WTC11 (cell line): ENCODE measurements around the gene TAS1R2.

Experiments
- MXD4 ChIP-seq: fragments of 250-450 bp; sonication (Bioruptor Pico); IDR thresholded peaks from 2 replicates; pipeline ENCODE4 v1.8.0; 2021; ENCODE audit warnings: mild to moderate bottlenecking, moderate library complexity, borderline replicate concordance
- NR2C2 ChIP-seq: sonication (generic); formaldehyde crosslinking; IDR thresholded peaks from 2 replicates; pipeline ENCODE4 v1.8.0; 2022; ENCODE audit warnings: mild to moderate bottlenecking, missing genetic modification reagents
- RELA ChIP-seq: sonication (generic); formaldehyde crosslinking; IDR thresholded peaks from 2 replicates; pipeline ENCODE4 v1.8.1; 2022; ENCODE audit warnings: missing genetic modification reagents, mild to moderate bottlenecking, borderline replicate concordance
- SMAD3 ChIP-seq: sonication (generic); formaldehyde crosslinking; IDR thresholded peaks from 2 replicates; pipeline ENCODE4 v1.8.0; 2022; ENCODE audit warnings: missing genetic modification reagents, mild to moderate bottlenecking, borderline replicate concordance
- SP1 ChIP-seq: sonication (generic); formaldehyde crosslinking; conservative IDR thresholded peaks from 2 replicates; pipeline ENCODE4 v1.8.1; 2022; ENCODE audit warnings: missing genetic modification reagents
- TCF7 ChIP-seq: sonication (generic); formaldehyde crosslinking; IDR thresholded peaks from 2 replicates; pipeline ENCODE4 v1.8.0; 2022; ENCODE audit warnings: mild to moderate bottlenecking, low read depth, missing genetic modification reagents, moderate library complexity
- TEAD1 ChIP-seq: sonication (generic); formaldehyde crosslinking; IDR thresholded peaks from 2 replicates; pipeline ENCODE4 v1.8.0; 2022; ENCODE audit warnings: mild to moderate bottlenecking, missing genetic modification reagents
- ZNF232 ChIP-seq: sonication (generic); formaldehyde crosslinking; IDR thresholded peaks from 2 replicates; pipeline ENCODE4 v1.8.0; 2022; ENCODE audit warnings: mild to moderate bottlenecking, missing genetic modification reagents
- TF ChIP-seq, protein P1 (sequence below): fragments of 200-600 bp; IDR thresholded peaks from 2 replicates; pipeline ENCODE4 v1.8.0; 2022; ENCODE audit warnings: antibody characterized with exemption
- TF ChIP-seq, protein P2 (sequence below): sonication (generic); formaldehyde crosslinking; conservative IDR thresholded peaks from 2 replicates; pipeline ENCODE4 v1.8.1; 2022; ENCODE audit warnings: mild to moderate bottlenecking, missing genetic modification reagents
- TF ChIP-seq, protein P3 (sequence below): sonication (generic); formaldehyde crosslinking; IDR thresholded peaks from 2 replicates; pipeline ENCODE4 v1.8.0; 2022; ENCODE audit warnings: missing genetic modification reagents
- TF ChIP-seq, protein P4 (sequence below): sonication (generic); formaldehyde crosslinking; IDR thresholded peaks from 2 replicates; pipeline ENCODE4 v1.8.0; 2022; ENCODE audit warnings: mild to moderate bottlenecking, missing genetic modification reagents
- TF ChIP-seq, protein P5 (sequence below): sonication (generic); formaldehyde crosslinking; IDR thresholded peaks from 2 replicates; pipeline ENCODE4 v1.8.1; 2023; ENCODE audit warnings: mild to moderate bottlenecking, moderate library complexity, missing genetic modification reagents

DNA sequence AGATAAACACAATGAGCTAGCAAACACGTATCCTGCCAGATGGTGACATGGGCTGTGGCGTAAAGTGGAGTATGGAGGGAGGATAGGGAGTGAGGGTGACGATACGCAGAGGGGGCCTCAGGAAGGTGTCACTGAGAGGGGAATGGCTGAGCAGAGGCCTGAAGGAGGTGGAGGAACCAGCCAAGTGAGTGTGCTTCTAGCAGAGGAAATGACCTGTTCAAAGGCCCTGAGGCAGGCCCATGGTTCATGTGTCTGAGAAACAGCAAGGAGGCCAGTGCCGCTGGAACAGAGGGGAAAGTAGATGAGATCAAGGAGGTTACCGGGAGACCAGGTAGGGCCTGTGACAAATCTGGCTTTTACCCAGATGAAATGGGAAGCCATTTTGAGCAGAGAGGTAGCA is 36.0 kb downstream of the TAS1R2 start:
- TF ChIP-seq MXD4 (CRISPR knock-in tag): no peak
- TF ChIP-seq SP1 (CRISPR knock-in tag): no peak
- TF ChIP-seq TCF7 (CRISPR knock-in tag): no peak
- TF ChIP-seq NR2C2 (CRISPR knock-in tag): no peak
- TF ChIP-seq RELA (CRISPR knock-in tag): no peak
- no peak for TF ChIP-seq ZNF232 (CRISPR knock-in tag)
- TF ChIP-seq, protein P1, sequence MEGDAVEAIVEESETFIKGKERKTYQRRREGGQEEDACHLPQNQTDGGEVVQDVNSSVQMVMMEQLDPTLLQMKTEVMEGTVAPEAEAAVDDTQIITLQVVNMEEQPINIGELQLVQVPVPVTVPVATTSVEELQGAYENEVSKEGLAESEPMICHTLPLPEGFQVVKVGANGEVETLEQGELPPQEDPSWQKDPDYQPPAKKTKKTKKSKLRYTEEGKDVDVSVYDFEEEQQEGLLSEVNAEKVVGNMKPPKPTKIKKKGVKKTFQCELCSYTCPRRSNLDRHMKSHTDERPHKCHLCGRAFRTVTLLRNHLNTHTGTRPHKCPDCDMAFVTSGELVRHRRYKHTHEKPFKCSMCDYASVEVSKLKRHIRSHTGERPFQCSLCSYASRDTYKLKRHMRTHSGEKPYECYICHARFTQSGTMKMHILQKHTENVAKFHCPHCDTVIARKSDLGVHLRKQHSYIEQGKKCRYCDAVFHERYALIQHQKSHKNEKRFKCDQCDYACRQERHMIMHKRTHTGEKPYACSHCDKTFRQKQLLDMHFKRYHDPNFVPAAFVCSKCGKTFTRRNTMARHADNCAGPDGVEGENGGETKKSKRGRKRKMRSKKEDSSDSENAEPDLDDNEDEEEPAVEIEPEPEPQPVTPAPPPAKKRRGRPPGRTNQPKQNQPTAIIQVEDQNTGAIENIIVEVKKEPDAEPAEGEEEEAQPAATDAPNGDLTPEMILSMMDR: no peak
- TF ChIP-seq, protein P2, sequence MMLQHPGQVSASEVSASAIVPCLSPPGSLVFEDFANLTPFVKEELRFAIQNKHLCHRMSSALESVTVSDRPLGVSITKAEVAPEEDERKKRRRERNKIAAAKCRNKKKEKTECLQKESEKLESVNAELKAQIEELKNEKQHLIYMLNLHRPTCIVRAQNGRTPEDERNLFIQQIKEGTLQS (CRISPR knock-in tag): no peak
- TF ChIP-seq, protein P3, sequence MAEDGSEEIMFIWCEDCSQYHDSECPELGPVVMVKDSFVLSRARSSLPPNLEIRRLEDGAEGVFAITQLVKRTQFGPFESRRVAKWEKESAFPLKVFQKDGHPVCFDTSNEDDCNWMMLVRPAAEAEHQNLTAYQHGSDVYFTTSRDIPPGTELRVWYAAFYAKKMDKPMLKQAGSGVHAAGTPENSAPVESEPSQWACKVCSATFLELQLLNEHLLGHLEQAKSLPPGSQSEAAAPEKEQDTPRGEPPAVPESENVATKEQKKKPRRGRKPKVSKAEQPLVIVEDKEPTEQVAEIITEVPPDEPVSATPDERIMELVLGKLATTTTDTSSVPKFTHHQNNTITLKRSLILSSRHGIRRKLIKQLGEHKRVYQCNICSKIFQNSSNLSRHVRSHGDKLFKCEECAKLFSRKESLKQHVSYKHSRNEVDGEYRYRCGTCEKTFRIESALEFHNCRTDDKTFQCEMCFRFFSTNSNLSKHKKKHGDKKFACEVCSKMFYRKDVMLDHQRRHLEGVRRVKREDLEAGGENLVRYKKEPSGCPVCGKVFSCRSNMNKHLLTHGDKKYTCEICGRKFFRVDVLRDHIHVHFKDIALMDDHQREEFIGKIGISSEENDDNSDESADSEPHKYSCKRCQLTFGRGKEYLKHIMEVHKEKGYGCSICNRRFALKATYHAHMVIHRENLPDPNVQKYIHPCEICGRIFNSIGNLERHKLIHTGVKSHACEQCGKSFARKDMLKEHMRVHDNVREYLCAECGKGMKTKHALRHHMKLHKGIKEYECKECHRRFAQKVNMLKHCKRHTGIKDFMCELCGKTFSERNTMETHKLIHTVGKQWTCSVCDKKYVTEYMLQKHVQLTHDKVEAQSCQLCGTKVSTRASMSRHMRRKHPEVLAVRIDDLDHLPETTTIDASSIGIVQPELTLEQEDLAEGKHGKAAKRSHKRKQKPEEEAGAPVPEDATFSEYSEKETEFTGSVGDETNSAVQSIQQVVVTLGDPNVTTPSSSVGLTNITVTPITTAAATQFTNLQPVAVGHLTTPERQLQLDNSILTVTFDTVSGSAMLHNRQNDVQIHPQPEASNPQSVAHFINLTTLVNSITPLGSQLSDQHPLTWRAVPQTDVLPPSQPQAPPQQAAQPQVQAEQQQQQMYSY (CRISPR knock-in tag): no peak
- TF ChIP-seq, protein P4, sequence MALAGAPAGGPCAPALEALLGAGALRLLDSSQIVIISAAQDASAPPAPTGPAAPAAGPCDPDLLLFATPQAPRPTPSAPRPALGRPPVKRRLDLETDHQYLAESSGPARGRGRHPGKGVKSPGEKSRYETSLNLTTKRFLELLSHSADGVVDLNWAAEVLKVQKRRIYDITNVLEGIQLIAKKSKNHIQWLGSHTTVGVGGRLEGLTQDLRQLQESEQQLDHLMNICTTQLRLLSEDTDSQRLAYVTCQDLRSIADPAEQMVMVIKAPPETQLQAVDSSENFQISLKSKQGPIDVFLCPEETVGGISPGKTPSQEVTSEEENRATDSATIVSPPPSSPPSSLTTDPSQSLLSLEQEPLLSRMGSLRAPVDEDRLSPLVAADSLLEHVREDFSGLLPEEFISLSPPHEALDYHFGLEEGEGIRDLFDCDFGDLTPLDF (CRISPR knock-in tag): no peak
- TF ChIP-seq, protein P5, sequence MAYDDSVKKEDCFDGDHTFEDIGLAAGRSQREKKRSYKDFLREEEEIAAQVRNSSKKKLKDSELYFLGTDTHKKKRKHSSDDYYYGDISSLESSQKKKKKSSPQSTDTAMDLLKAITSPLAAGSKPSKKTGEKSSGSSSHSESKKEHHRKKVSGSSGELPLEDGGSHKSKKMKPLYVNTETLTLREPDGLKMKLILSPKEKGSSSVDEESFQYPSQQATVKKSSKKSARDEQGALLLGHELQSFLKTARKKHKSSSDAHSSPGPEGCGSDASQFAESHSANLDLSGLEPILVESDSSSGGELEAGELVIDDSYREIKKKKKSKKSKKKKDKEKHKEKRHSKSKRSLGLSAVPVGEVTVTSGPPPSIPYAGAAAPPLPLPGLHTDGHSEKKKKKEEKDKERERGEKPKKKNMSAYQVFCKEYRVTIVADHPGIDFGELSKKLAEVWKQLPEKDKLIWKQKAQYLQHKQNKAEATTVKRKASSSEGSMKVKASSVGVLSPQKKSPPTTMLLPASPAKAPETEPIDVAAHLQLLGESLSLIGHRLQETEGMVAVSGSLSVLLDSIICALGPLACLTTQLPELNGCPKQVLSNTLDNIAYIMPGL (CRISPR knock-in tag): no peak
- no peak for TF ChIP-seq TEAD1 (CRISPR knock-in tag)
- TF ChIP-seq SMAD3 (CRISPR knock-in tag): no peak
